Activated T-helper 1 cell treated with anti-CD3 and anti-CD28 coated beads, Interleukin-12 subunit alpha, Interleukin-12 subunit beta, Interleukin-2, Interleukin-4 antibody, amounts not matched to agents 30 ng/mL and 10 ng/mL and 1 ng/mL, durations not matched to agents 14 hours and 24 hours and 36 hours (primary cell): ENCODE data around the gene FER. TPM values are rescaled to one million over a fixed set of nuclear protein-coding genes. Genes with fewer than 3 reads are reported as not detected.

Experiments used
- DNase-seq: peaks from one replicate; pipeline ENCODE4 v3.0.0; 2021; ENCODE audit warnings: low spot score
- H3K27ac Mint-ChIP-seq: one replicate; pipeline ENCODE4 v1.8.0; 2021; ENCODE audit warnings: mild to moderate bottlenecking, mixed read lengths
- H3K27me3 Mint-ChIP-seq: one replicate; pipeline ENCODE4 v1.8.0; 2022; ENCODE audit warnings: mild to moderate bottlenecking, moderate library complexity, mixed read lengths; ENCODE audit not compliant: insufficient read depth
- H3K36me3 Mint-ChIP-seq: one replicate; pipeline ENCODE4 v1.8.0; 2021; ENCODE audit warnings: low read depth, mixed read lengths
- H3K4me1 Mint-ChIP-seq: one replicate; pipeline ENCODE4 v1.8.0; 2021; ENCODE audit warnings: low read depth, mixed read lengths
- H3K4me3 Mint-ChIP-seq: one replicate; pipeline ENCODE4 v1.8.0; 2021; ENCODE audit warnings: mild to moderate bottlenecking, moderate library complexity, mixed read lengths
- H3K9me3 Mint-ChIP-seq: one replicate; pipeline ENCODE4 v1.8.0; 2021; ENCODE audit warnings: mixed read lengths
- intact Hi-C: fragments of 100-400 bp; cut with micrococcal nuclease; formaldehyde crosslinking; loops from one replicate; pipeline ENCODE4 v1.15.1; 2024
- total RNA-seq: library from RNA; stranded (reverse); gene quantifications from 2 replicates; pipeline ENCODE4 v1.2.3, GENCODE V29; 2022

Gene FER
- total RNA-seq, 1 donor from 2014 or later = 2.6 TPM

DNA sequence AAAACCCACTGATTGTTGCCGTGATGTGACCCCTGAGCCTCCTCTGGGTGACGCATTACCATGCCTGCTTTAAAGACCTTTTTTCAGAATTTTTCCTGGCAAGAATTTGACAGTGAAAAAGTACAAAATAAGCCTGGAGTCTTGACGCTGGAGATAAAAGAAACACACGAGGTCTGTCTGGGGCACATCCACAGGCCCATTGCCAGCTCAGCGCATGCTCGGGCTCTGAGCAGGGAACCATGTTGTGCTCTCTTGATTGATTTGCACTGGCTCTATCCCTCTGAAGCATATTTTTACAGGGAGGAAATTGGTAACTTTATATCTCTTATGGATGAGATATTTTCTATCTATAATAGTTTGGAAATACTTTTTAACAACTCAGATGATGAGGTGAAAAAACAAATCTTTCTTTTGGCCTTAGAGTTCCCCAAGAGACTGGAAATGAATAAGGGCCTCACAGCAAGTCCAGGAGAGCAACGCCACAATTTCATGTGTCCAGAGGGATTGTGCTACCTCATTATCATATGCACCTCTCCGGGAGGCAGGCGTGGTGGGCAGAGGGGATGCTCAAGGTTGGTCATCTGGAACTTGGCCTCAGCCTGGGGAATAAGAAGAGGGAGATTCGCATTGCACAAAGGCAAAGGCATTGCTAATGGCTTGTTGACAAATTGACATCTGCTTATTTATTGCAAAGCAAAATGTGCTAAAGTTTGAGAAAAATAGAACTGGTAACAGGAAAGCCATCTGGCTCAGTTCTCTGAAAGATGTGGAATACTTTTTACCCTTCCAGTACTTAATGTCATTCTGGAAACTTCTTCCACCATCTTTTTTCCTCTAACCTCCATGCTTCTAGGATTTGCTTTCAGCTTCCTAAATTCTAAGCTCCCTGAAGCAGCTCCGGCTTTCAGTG lies 478.3 kb downstream of the FER start:
- H3K27me3 Mint-ChIP-seq = peaks cover 1% of the 10 kb centered on the region
- H3K36me3 Mint-ChIP-seq = no peaks in the 10 kb centered on the region
- H3K4me3 Mint-ChIP-seq = no peak overlapping the region
- intact Hi-C loops = no loop called here
- no peak overlapping the region for H3K27ac Mint-ChIP-seq
- H3K4me1 Mint-ChIP-seq = no peaks in the 10 kb centered on the region
- H3K9me3 Mint-ChIP-seq = no peaks in the 10 kb centered on the region
- no peak for DNase-seq

GRCh38 chr5:109230369-109230768 lies 482.7 kb downstream of the FER start:
- H3K4me1 Mint-ChIP-seq = no peaks in the 10 kb centered on the region
- no peak for DNase-seq
- intact Hi-C loops = no loop called here
- H3K27ac Mint-ChIP-seq = no peak overlapping the region
- no peaks in the 10 kb centered on the region for H3K27me3 Mint-ChIP-seq
- H3K36me3 Mint-ChIP-seq = no peaks in the 10 kb centered on the region
- no peak overlapping the region for H3K4me3 Mint-ChIP-seq
- H3K9me3 Mint-ChIP-seq = peaks cover 4% of the 10 kb centered on the region

DNA sequence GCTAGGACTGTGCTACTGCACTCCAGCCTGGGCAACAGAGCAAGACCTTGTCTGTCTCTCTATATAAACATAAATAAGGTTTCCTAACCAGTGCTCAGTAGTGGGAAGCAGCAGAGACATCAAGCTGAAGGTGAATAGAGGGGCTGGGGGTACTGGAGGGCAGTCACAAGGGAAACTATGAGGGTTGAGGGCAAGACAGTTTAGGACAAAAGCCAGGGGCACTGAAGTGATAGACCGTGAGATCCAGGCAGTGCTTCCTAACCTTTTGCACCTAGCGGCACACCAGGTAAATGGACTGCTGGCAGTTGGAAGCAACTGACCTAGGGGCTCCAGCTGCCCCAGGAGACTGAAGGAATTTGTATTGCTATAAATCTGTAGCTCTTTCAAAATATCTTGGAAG lies 483.6 kb downstream of the FER start:
- H3K4me1 Mint-ChIP-seq = no peaks in the 10 kb centered on the region
- DNase-seq = no peak
- H3K4me3 Mint-ChIP-seq = no peak overlapping the region
- H3K27ac Mint-ChIP-seq = no peak overlapping the region
- no peaks in the 10 kb centered on the region for H3K36me3 Mint-ChIP-seq
- H3K27me3 Mint-ChIP-seq = no peaks in the 10 kb centered on the region
- H3K9me3 Mint-ChIP-seq = peaks cover 4% of the 10 kb centered on the region
- intact Hi-C loops = no loop called here

GRCh38 chr5:109234381-109234780 lies 486.7 kb downstream of the FER start:
- no peak overlapping the region for H3K27ac Mint-ChIP-seq
- no peaks in the 10 kb centered on the region for H3K4me1 Mint-ChIP-seq
- no peak overlapping the region for H3K4me3 Mint-ChIP-seq
- peaks cover 4% of the 10 kb centered on the region for H3K9me3 Mint-ChIP-seq
- no peaks in the 10 kb centered on the region for H3K27me3 Mint-ChIP-seq
- intact Hi-C loops = no loop called here
- no peaks in the 10 kb centered on the region for H3K36me3 Mint-ChIP-seq
- DNase-seq = no peak

- Mint-ChIP-seq H3K27me3 (no peaks in the 10 kb centered on the region), H3K9me3 (peaks cover 4% of the 10 kb centered on the region), H3K4me3 (no peak overlapping the region), H3K4me1 (no peaks in the 10 kb centered on the region), H3K36me3 (no peaks in the 10 kb centered on the region), H3K27ac (no peak overlapping the region)
- intact Hi-C loops = no loop called here
- DNase-seq = no peak
These were observed 491.8 kb downstream of the FER start for GRCh38 chr5:109239456-109239855.

- no peaks in the 10 kb centered on the region for H3K36me3 Mint-ChIP-seq
- intact Hi-C loops = no loop called here
- H3K4me1 Mint-ChIP-seq = no peaks in the 10 kb centered on the region
- H3K27ac Mint-ChIP-seq = no peak overlapping the region
- peaks cover 17% of the 10 kb centered on the region for H3K9me3 Mint-ChIP-seq
- H3K4me3 Mint-ChIP-seq = no peak overlapping the region
- H3K27me3 Mint-ChIP-seq = no peaks in the 10 kb centered on the region
- DNase-seq = no peak
These were observed 494.8 kb downstream of the FER start for GRCh38 chr5:109242518-109242917.

DNA sequence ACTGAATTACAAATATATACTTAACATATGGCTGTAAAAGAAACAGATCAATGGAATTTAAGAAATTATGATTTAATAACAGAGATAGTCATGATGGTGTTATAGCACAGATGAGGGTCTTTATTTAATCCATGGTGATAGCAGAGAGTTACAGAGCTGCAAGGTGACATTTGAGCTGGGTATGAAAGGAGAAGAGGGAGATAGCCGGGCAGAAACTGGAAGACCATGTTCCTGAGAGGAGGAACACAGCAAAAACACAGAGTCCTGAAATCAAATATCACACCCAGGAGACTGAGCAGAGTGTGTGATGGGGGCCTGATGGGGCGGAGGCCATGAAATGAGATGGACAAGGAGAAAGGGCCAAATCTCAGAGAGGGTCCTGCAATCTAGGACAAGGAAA lies 498.7 kb downstream of the FER start:
- H3K9me3 Mint-ChIP-seq = peaks cover 22% of the 10 kb centered on the region
- no peak for DNase-seq
- intact Hi-C loops = no loop called here
- no peaks in the 10 kb centered on the region for H3K4me1 Mint-ChIP-seq
- no peaks in the 10 kb centered on the region for H3K36me3 Mint-ChIP-seq
- H3K27ac Mint-ChIP-seq = no peak overlapping the region
- peaks cover 1% of the 10 kb centered on the region for H3K27me3 Mint-ChIP-seq
- no peak overlapping the region for H3K4me3 Mint-ChIP-seq
